Nephron (organoid): ENCODE data around the gene DTNB.

Experiments used
- H3K27ac Mint-ChIP-seq, 3 experiments: 2 replicates each; pipeline ENCODE4 v1.8.0; 2020; ENCODE audit warnings: mixed read lengths in 3 of 3, mild to moderate bottlenecking in 2 of 3, moderate library complexity in 1 of 3
- H3K27me3 Mint-ChIP-seq: 2 replicates; pipeline ENCODE4 v1.8.0; 2021; ENCODE audit warnings: low read depth, mild to moderate bottlenecking, moderate library complexity, mixed read lengths
- H3K36me3 Mint-ChIP-seq: 2 replicates; pipeline ENCODE4 v1.8.0; 2020; ENCODE audit warnings: low read depth, mixed read lengths
- H3K4me1 Mint-ChIP-seq: 2 replicates; pipeline ENCODE4 v1.8.0; 2020; ENCODE audit warnings: mixed read lengths
- H3K4me3 Mint-ChIP-seq, 3 experiments: 2 replicates each; pipeline ENCODE4 v1.8.0; 2020; ENCODE audit warnings: mild to moderate bottlenecking in 3 of 3, mixed read lengths in 3 of 3, moderate library complexity in 2 of 3
- H3K9me3 Mint-ChIP-seq: 2 replicates; pipeline ENCODE4 v1.8.0; 2020; ENCODE audit warnings: mixed read lengths
- TF ChIP-seq, protein P1 (sequence below), 3 experiments: fragments of 200-600 bp; sonication (generic); IDR thresholded peaks; one replicate each; pipeline ENCODE4 v1.5.0; 2021; ENCODE audit warnings: antibody characterized with exemption in 3 of 3; ENCODE audit not compliant: unreplicated experiment in 3 of 3

The DTNB gene

GRCh38 chr2:25598332-25598731 is 75.0 kb downstream of the DTNB start:
- Mint-ChIP-seq H3K4me1 (no peaks in the 10 kb centered on the region), H3K27ac (no peak overlapping the region)
- TF ChIP-seq, protein P1, sequence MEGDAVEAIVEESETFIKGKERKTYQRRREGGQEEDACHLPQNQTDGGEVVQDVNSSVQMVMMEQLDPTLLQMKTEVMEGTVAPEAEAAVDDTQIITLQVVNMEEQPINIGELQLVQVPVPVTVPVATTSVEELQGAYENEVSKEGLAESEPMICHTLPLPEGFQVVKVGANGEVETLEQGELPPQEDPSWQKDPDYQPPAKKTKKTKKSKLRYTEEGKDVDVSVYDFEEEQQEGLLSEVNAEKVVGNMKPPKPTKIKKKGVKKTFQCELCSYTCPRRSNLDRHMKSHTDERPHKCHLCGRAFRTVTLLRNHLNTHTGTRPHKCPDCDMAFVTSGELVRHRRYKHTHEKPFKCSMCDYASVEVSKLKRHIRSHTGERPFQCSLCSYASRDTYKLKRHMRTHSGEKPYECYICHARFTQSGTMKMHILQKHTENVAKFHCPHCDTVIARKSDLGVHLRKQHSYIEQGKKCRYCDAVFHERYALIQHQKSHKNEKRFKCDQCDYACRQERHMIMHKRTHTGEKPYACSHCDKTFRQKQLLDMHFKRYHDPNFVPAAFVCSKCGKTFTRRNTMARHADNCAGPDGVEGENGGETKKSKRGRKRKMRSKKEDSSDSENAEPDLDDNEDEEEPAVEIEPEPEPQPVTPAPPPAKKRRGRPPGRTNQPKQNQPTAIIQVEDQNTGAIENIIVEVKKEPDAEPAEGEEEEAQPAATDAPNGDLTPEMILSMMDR (IDR thresholded peaks at IDR 0.05; ENCODE audit: unreplicated experiment in 3 of 3) = no peak

DNA sequence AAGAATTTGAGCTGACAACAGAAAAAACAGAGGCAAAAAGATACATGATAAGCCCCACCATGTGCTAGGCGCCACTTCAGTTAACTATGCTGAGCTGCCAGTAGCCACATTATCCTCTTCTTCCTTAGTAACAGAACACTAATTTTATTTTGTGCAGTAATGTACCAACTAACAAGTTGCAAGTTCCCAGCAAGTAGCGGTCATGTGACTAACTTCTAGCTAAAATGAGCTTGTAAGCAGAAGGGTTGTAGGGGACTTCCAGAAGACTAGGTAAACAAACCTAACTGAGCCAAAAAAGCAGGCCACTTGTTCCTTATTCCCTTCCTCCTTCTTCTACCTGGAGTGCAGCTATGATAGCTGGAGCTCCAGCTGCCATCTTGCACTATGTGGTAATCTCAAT is 75.5 kb downstream of the DTNB start:
- Mint-ChIP-seq H3K9me3 (no peaks in the 10 kb centered on the region), H3K4me3 (no peak overlapping the region), H3K4me1 (no peaks in the 10 kb centered on the region), H3K27me3 (no peaks in the 10 kb centered on the region), H3K27ac (no peak overlapping the region), H3K36me3 (peaks cover 3% of the 10 kb centered on the region)
- TF ChIP-seq, protein P1 (IDR thresholded peaks at IDR 0.05; ENCODE audit: unreplicated experiment in 3 of 3) = no peak

More at GRCh38 chr2:25598332-25598731, 75.0 kb downstream of the DTNB start:
- H3K9me3 Mint-ChIP-seq = no peaks in the 10 kb centered on the region
- peaks cover 3% of the 10 kb centered on the region for H3K36me3 Mint-ChIP-seq
- no peak overlapping the region for H3K4me3 Mint-ChIP-seq
- H3K27me3 Mint-ChIP-seq = no peaks in the 10 kb centered on the region

GRCh38 chr2:25596516-25597244 is 76.7 kb downstream of the DTNB start:
- Mint-ChIP-seq H3K27me3 (no peaks in the 10 kb centered on the region), H3K9me3 (no peaks in the 10 kb centered on the region), H3K4me1 (no peaks in the 10 kb centered on the region), H3K36me3 (peaks cover 3% of the 10 kb centered on the region), H3K27ac (no peak overlapping the region), H3K4me3 (no peak overlapping the region)
- TF ChIP-seq, protein P1 (IDR thresholded peaks at IDR 0.05; ENCODE audit: unreplicated experiment in 3 of 3) = no peak

- no peaks in the 10 kb centered on the region for H3K27me3 Mint-ChIP-seq
- H3K4me3 Mint-ChIP-seq = no peak overlapping the region
- H3K27ac Mint-ChIP-seq = no peak overlapping the region
- no peaks in the 10 kb centered on the region for H3K9me3 Mint-ChIP-seq
- peaks cover 3% of the 10 kb centered on the region for H3K36me3 Mint-ChIP-seq
- TF ChIP-seq, protein P1 (IDR thresholded peaks at IDR 0.05; ENCODE audit: unreplicated experiment in 3 of 3) = no peak
- H3K4me1 Mint-ChIP-seq = no peaks in the 10 kb centered on the region
Observed at GRCh38 chr2:25595393-25595792, 78.0 kb downstream of the DTNB start.

GRCh38 chr2:25594991-25595390 is 78.4 kb downstream of the DTNB start:
- TF ChIP-seq, protein P1 (IDR thresholded peaks at IDR 0.05; ENCODE audit: unreplicated experiment in 3 of 3) = no peak

GRCh38 chr2:25592766-25593292 is 80.5 kb downstream of the DTNB start:
- no peaks in the 10 kb centered on the region for H3K4me1 Mint-ChIP-seq
- no peak overlapping the region for H3K27ac Mint-ChIP-seq
- TF ChIP-seq, protein P1 (IDR thresholded peaks at IDR 0.05; ENCODE audit: unreplicated experiment in 3 of 3) = no peak
- no peaks in the 10 kb centered on the region for H3K9me3 Mint-ChIP-seq
- no peak overlapping the region for H3K4me3 Mint-ChIP-seq
- H3K27me3 Mint-ChIP-seq = no peaks in the 10 kb centered on the region
- H3K36me3 Mint-ChIP-seq = peaks cover 3% of the 10 kb centered on the region

More at GRCh38 chr2:25594991-25595390, 78.4 kb downstream of the DTNB start:
- H3K27ac Mint-ChIP-seq = no peak overlapping the region
- H3K36me3 Mint-ChIP-seq = peaks cover 3% of the 10 kb centered on the region
- no peak overlapping the region for H3K4me3 Mint-ChIP-seq
- H3K9me3 Mint-ChIP-seq = no peaks in the 10 kb centered on the region
- no peaks in the 10 kb centered on the region for H3K27me3 Mint-ChIP-seq
- no peaks in the 10 kb centered on the region for H3K4me1 Mint-ChIP-seq
